Stimulated activated CD8-positive, alpha-beta memory T cell treated with anti-CD3 and anti-CD28 coated beads, Interleukin-15, amount 100 ng/mL, for 24 hours (primary cell): ENCODE data around the gene VAV2.
"Not testable (repeated sequence)": the region's sequence is repeated elsewhere in the genome, so short reads cannot be mapped to it uniquely, and the experiment has no call there.

Experiments
- DNase-seq: peaks from one replicate; pipeline ENCODE4 v3.0.0-alpha.2; 2020; ENCODE audit warnings: low read depth

The VAV2 gene

DNA sequence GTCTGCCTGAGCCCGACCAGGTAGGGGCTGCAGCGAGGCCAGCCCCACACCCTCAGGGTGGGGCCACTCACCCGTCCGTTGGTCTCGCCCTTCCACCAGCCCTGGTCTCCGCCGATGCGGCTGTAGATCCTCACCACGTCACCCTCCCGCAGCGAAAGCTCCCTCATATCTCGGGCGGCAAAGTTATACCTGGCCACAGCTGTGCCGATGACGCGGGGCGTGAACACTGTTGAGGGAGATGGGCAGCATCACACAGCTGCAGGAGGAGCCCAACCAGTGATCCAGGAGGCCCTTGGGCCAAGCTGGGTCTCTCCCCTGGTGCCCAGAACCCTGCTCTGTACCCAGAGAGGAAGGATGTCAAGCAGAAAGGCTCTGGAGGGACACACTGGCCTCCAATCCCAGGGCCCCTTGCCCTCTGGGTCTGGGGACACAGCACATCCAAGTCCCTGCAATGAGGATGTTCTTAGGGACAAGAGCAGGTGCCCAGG lies 223.7 kb downstream of the VAV2 start:
- DNase-seq: no peak

DNA sequence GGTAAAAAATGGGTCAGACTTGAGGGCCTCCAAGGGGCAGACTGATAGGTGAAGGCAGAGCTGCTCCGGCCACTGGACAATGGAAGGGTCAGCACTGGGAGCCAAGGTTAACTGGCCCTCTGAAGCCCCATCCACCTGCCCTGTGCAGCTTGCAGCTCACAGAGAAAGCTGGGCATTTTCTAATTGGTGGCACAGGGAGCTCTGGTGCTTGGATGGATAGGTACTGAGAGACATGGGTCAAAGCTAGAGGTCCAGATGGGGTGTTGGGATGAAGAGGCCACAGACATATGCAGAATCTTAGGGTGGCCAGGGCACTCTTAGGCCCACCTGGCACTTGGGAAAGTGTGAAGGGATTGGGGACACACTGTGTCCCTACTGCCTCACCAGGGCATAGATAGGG lies 224.5 kb downstream of the VAV2 start:
- DNase-seq: no peak

DNA sequence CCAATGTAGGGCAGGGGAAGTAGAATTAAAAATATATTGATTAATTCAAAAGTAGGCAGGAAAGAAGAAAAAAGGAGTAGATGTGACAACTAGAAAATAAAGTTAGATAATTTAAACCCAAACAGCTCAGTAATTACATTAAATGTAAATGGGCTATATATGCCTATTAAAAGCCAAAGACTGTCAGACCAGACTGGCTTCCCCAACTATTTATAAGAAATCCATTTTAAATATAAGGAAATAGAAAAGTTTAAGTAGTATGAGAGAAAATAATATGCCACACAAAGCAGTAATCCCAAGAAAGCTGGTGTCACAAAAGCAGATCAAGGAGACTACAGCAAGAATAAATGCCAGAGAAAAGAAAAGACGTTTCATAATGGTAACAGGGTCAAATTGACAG lies 225.1 kb downstream of the VAV2 start:
- no peak for DNase-seq

DNA sequence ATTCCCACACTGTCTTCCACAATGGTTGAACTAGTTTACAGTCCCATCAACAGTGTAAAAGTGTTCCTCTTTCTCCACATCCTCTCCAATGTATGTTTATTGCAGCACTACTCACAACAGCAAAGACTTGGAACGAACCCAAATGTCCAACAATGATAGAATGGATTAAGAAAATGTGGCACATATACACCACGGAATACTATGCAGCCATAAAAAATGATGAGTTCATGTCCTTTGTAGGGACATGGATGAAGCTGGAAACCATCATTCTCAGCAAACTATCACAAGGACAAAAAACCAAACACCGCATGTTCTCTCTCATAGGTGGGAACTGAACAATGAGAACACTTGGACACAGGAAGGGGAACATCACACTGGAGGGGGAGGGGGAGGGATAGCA lies 225.9 kb downstream of the VAV2 start:
- DNase-seq: not testable (repeated sequence)

DNA sequence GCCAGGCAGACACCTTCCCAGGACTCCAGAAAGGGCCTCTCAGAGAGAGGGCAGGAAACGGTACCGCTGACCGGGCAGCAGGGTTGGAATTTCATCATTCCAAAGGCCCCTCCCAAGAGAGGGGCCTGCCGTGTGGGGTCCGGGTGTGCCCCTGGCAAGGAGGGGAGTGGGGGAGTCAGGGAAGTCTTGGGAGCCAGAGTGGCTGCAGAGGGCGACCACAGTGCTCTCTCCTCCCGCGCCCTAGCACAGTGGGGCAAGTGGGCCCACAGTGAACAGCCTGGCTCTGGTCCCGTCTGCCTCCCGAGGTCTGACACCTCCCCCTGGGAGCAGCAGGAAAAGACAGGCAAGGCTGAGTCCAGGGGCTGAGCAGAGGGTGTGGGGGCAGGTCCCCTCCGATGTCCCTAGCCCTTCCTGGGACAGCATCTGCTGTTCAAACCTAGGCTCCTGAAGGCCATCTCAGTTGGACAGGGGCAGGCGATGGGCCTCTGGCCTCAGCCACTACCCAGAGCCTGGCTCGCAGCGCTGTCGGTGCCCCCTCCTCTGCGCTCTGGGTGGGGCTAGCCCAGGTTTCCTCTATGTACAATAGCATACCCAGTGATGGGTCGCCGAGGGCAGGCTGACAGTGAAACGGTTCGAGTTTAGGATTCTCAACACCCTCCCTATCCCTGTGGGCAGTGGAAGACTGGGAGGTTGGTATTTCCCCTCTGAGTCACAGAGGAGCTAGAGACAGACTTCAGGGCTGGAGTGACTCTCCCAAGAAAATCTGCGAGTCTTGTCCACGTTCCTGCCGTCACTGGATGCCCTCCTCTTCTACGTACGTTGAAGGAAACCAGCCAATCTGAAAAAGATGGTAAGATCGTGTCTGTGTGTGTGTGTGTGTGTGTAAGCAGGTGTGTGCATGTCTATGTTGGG lies 228.6 kb downstream of the VAV2 start:
- DNase-seq: no peak

DNA sequence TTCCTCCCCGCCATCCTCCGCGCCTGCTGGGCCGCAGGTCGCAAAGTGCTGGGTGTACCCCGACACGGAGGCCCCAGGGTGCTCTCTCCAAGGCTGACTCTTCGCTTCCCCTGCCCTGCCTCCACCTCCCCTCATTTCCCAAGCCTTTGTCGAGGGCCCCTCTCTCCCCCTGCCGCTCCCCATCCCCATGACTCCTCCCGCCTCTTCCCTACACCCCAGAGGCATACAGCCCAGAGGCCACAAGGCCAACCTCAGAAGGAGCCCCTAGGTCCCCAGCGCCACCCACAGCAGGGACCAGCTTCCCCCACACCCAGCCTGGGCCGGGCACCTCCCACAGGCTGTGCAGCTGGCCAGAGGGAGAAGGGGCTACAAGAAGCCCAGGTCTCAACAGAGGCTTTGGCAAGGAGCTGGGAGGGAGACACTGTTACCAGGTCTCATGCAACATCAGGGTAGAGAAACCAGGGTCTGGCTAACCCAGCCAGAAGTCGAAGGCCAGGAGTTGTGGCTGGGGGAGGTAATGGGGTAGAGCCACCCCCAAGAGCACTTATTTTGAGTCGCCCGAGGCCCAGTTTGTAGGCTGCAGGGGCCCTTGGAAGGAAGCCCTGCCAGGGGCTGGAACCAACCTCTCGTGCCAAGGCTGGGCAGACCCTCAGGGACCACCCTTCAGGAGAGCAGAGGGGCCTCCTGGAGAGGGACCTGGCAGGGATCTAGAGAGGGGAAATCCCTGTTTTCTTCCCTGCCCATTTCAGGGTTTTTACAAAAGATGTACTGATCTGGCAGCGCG lies 229.4 kb downstream of the VAV2 start:
- DNase-seq: no peak

DNA sequence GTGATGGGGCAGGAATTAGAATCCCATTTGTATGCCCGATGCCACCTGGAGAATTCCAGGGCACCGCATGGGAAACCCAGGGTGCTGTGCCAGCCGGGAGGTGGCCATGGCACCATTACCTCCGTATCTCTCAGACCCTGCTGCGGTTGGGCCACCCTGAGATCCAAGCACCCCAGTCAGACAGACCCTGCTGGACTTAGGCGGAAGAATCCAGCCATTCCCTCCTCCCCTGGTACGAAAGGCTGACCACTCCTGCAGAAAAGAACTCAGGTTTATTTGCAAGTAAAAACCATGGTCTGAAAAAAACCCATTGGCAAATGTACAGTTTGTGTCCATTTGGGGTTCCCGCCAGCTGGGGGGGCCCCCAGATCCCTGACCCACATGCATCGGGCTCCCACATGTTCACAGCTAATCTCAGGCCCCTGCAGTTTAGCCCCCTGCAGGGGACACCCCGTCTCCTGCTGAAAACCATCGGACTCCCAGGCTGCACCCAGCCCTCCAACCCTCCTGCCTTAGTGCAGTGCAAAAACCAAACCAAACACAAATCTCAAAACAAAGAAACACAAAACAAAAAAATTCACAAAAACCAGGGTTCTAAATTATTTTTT lies 230.4 kb downstream of the VAV2 start:
- no peak for DNase-seq

DNA sequence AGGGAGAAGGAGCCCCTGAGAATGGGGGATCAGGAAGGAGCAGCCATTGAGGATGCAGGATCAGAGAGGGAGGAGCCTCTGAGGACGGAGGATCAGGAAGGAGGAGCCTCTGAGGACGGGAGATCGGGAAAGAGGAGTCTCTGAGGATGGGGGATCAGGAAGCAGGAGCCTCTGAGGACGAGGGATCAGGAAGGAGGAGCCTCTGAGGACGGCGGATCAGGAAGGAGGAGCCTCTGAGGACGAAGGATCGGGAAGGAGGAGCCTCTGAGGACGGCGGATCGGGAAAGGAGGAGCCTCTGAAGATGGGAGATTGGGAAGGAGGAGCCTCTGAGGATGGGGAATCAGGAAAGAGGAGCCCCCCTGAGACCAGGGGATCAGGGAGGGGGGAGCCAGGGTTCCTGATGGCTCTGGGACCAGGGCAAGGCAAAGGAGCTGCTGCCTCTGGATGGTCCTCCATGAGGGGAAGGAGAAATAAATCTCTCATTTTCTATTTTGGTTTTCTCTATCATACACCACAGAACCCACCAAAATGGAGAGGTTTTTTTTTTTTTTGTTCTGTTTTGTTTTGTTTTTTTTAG lies 231.3 kb downstream of the VAV2 start:
- no peak for DNase-seq

DNA sequence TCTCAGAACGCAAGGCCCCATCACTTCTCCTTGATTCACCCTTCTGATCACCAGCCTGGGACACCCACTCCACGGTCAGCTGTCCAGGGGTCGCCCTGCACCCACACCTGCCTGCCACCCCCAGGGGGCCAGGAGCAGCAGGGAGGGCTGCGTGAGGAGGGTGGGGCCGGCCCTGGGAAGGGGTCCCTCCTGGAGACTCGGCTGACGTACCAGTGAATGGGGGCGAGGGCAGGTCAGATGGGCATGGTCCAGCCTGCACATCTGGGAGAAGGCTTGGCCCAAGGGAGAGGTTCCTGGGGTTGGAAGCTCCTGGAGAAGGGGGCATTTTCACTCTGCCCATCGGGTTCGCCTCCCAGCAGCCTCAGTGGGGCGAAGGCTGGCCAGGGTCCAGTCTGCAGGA lies 232.2 kb downstream of the VAV2 start:
- no peak for DNase-seq

DNA sequence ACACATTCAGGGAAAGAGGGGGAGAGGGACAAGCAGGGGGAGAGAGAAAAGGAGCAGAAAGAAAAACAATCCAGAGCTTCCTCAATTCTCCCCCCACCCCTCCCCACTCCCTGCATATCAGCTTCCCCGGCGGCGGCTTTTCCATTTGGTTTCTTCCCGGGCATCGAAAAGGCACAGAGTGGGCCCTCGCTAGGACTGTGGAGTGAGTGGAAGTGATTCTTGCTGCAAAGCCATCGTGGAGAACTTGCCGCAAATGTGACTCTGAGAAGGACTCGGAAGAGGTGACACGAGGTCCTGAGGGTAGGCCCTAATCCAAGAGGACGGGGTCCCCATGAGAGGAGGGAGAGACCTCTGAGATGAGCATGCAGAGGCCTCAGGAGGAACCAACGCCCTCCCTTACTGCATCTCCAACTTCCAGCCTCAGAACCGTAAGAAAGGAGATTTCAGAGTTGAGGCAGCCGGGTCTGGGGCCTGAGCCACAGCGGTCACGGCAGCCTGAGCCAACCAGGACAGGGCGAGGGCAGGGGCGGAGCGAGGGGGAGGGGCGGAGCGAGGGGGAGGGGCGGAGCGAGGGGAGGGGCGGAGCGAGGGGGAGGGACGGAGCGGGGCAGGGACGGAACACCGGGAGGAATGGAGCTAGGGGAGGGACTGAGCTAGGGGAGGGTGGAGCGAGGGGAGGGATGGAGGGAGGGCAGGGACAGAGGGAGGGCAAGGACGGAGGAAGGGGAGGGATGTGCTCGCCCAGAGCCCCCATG lies 232.8 kb downstream of the VAV2 start:
- no peak for DNase-seq

DNA sequence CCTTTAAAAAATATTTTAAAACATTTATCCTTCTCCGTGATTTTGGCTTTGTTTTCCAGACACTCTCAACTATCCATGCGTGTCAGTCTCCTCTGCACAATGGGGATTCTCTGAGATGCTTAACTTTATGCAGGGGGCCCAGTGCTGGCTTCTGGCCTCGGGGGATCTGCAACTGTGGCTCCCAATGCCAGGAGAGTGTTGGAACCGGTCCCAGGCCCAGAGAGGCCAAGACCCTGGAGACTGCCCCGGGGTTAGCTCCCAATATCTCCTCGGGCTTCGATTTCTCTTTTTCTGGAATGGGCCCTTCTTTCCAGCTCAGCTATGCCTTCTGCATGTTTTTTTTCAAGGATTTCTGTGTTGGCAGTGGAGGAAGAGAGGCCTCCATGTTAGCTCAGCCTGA lies 233.9 kb downstream of the VAV2 start:
- DNase-seq: no peak

DNA sequence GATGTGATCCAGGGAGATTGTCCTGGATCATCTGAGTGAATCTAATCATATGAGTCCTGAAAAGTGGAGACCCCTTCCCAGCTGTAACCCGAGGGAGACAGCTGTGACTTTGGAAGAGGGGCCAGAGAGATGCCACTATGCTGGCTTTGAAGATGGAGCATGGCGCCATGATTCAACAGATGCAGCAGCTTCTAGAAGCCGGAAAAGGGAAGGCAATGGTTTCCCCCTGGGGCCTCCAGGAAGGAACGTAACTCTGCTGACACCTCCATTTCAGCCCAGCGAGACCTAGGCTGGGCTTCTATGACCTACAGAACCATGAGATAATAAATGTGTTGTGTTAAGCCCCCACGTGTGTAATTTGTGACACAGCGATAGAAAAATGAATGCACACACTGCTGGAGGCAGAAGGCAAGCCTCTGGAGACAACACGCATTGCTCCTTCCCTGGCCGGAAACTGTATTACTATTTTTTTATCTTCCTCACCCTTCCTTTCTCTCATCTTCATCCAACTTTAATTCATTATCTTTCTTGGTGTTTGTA lies 237.4 kb downstream of the VAV2 start:
- DNase-seq: no peak

DNA sequence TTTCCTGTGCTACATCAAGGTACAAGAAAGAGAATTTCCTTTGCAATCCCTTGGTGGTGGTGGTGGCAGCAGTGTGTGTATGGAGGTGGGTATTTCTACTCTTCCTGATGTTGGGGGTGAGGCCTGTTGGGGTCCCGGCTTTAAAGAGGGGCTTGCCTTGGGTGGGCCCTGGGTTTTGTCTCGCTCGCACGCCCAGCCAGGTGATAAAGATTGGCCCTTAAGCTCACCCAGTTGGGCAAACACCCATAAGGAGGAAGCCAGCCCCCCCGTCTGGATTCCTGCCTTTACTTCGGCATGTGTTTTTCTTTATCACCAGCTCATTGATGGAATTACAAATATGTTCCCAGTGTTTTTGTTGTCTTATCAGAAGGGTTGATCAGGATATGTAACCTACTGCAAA lies 237.9 kb downstream of the VAV2 start:
- DNase-seq: no peak

DNA sequence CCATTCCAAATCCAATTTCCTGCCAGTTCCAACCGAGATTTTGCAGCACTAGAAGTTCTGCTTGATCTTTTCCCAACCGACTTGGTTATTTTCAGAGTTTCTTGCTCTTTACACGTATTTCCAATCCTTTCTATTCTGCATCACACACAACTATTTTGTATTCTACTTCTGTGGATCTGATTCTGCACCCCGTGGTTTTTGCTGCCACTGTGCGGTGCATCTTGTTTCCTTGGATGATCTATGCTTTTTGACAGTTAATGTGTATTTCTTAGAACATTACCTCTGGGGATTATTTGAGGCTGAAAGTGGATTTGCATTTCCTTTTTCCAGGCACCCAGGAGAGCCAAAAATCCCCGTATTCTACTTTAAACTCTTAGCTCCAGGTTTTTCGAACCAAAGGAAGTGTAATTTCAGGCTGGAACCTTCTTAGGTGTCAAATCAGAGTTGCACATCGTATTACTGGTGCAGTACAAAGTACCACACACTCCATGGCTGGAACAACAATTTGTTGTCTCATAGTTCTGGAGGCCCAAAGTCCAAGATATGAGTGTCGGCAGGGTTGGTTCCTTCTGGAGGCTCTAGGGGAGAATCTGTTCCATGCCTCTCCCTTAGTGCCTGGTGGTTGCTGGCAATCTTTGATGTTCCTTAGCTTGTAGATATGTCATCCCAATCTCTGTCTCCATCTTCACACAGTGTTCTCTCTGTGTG lies 239.2 kb downstream of the VAV2 start:
- no peak for DNase-seq

DNA sequence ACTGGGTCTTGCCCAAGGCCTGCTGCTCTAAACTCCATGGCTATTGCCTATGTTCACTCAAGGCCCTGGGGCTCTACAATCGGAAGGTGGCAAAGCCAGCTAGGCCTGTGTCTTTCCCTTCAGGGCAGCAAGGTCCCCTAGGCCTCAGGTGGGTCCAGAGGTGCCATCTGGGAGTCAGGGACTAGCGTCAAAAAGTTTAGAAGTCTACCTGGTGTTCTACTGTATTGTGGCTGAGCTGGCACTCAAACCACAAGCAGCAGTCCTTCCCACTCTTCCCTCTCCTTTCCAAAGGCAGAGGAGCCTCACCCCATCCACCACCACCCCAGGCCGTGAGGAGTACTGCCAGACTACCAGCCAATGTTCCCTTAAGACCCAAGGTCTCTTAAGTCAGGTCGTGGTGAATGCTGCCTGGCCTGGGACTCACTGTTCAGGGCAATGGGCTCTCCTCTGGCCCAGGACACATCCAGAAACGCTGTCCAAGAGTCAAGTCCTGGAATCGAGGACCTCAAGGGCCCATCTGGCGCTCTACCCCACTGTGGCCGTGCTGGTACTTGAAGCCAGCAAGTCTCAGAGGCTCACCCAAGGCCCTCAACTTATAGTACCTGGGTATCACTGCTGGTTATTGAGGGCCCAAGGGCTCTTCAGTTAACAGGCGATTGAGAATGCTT lies 241.0 kb downstream of the VAV2 start:
- DNase-seq: no peak

DNA sequence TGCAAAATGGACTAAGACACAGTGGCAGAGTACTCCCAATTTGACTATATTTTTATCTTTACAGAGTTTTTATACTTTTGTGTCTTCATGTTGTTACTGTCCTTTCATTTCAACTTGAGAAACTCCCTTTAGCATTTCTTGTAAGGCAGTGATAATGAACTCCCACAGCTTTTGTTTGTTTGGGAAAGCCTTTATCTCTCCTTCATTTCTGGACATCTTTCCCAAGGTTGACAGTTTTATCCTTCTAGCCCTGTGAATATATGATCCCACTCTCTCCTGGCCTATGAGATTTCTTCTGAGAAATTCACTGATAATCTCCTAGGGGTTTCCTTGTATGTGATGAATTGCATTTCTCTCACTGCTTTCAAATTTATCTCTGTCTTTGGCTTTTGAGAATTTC lies 244.8 kb downstream of the VAV2 start:
- DNase-seq: no peak

DNA sequence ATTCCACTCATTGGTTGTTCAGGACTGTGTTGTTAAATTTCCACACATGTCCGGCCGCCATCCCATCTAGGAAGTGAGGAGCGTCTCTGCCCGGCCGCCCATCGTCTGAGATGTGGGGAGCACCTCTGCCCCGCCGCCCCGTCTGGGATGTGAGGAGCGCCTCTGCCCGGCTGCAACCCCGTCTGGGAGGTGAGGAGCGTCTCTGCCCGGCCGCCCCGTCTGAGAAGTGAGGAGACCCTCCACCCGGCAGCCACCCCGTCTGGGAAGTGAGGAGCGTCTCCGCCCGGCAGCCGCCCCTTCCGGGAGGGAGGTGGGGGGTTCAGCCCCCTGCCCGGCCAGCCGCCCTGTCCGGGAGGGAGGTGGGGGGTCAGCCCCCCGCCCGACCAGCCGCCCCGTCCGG lies 247.6 kb downstream of the VAV2 start:
- DNase-seq: not testable (repeated sequence)

DNA sequence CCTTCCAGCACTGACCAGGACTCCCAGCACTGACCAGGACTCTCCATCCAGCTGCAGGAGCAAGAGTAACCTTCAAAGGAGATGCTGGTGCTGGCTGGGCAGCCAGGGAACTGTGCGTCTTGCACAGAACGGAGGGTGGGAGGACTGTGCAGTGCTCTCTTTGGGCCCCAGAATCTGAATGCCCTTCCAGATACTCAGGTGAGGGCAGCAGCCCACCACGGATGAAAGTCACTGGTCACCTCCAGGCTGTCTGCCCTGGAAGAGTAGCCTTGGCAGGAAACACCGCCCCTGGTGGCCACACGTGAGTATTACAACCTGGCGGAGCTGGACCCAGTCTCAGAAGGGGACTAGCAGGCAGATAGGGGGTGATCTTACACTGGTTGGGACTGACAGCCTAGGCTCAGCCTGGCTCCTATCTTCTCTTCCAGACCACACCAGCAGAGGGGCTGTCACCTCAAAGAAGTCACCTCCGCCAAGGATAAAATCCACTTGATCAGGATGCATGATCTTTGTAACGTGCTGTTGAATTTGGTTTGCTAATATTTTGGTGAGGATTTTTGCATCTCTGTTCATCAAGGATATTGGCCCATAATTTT lies 249.2 kb downstream of the VAV2 start:
- peak; percentile 62 for DNase-seq

DNA sequence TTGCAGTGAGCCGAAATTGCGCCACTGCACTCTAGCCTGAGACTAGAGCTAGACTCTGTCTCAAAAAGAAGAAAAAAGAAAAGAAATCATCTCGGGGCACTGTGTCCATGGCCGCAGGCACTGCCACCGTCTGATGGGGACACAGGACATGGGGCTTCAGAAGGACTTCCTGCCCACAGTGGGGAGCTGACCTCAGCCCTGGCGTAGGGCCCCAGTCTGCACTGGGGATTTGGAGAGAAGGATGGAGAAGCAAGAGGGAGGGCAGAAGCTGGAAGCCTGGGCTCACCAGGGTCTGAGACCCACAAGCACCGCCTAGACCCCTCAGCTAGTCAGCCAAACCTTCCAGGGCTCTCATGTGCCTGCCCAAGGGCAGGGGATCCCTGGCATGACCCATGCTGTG lies 249.9 kb downstream of the VAV2 start:
- no peak for DNase-seq

DNA sequence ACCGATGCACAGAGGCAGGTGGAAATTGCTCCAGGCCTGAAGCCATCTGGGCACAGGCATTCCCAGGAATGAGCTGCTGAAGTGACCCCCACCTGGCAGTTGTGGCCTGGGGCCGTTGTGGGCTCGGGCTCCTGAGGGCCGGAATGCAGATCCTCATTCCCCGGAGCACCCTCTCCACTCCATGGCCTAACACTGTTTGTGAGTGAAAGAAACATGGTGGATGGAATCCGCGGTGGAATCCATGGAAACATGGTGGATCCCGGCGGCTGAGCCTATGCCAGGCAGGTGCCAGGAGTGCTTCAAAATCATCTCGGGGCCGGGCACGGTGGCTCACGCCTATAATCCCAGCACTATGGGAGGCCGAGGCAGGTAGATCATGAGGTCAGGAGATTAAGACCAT lies 250.4 kb downstream of the VAV2 start:
- no peak for DNase-seq
